Large intestine (tissue), 3 donors: ENCODE results near the gene AZI2. TPM values are rescaled to one million over a fixed set of nuclear protein-coding genes. Genes with fewer than 3 reads are reported as not detected.

Source experiments
- DNase-seq, 2 donors: peaks; one replicate each; pipeline versions ENCODE4 v3.0.0 to v3.0.0-alpha.2; 2013
- H3K27ac ChIP-seq: one replicate; pipeline ENCODE4 v1.5.1; 2013; ENCODE audit warnings: low read length
- H3K27me3 ChIP-seq: 2 replicates; pipeline ENCODE4 v1.6.1; 2013; ENCODE audit warnings: low read length; ENCODE audit not compliant: control insufficient read depth, insufficient read depth
- H3K36me3 ChIP-seq: 2 replicates; pipeline ENCODE4 v1.6.1; 2013; ENCODE audit warnings: low read length; ENCODE audit not compliant: control insufficient read depth, insufficient read depth
- H3K4me1 ChIP-seq: one replicate; pipeline ENCODE4 v1.6.1; 2013; ENCODE audit warnings: low read length; ENCODE audit not compliant: control insufficient read depth, insufficient read depth
- H3K4me3 ChIP-seq: one replicate; pipeline ENCODE4 v1.5.1; 2013; ENCODE audit warnings: low read length
- H3K9me3 ChIP-seq: one replicate; pipeline ENCODE4 v1.6.1; 2013; ENCODE audit warnings: mild to moderate bottlenecking, low read depth, low read length, moderate library complexity; ENCODE audit not compliant: control insufficient read depth
- WGBS: methylation state at CpG from one replicate; pipeline ENCODE4 v1.1.5; 2013; ENCODE audit warnings: low lambda C conversion rate; ENCODE audit not compliant: insufficient coverage; 5-methylcytosine and 5-hydroxymethylcytosine counted together
- polyA plus RNA-seq: library from polyadenylated mRNA; unstranded; fragments of 120-200 nt; gene quantifications from one replicate; pipeline ENCODE4 v1.2.1, GENCODE V29; 2013

The AZI2 gene
- polyA plus RNA-seq, 1 donor: 49.3 TPM

DNA sequence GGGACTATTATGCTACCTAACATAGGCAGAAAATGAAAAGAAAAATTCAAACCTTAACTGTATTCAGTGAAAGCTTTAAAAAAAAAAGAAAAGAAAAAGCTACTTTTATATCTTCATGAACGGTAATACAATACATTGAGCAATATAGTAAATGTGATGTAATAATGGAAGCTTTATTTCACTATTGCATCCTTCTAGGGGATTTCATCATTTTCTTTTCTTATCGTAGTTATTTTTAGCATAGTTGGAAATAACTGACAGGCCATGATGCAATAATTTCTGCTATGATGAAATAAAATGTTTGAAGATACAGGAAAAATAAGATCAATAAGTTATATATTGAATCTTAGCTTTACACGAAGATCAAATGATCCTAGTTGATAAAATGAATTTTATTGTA, 40.4 kb downstream of the AZI2 start:
- no peak for DNase-seq
- 90% methylated on average over 3 of the region's 3 CpGs for WGBS
- H3K27ac ChIP-seq: no peak overlapping the region

DNA sequence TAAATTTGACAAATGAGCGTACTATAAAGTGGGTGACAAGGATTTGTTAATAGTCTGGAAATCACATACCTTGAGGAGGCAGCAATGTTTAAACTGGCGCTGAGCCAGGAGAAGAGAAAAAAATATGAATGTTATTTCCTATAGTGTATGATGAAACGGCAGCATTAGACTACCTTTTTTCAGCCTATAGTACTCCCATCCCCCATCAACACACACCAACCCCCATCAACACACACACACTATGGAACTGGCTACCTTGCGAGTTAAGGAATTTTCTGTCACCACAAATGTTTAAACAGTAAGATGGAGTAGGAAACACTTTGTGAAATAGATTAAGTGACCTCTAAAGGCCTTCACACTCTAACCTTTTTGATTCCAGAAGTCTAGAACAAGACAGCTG, 46.9 kb downstream of the AZI2 start:
- no peak for DNase-seq
- no peak overlapping the region for H3K27ac ChIP-seq
- no peaks in the 10 kb centered on the region for H3K9me3 ChIP-seq
- H3K36me3 ChIP-seq: no peaks in the 10 kb centered on the region
- H3K4me1 ChIP-seq: no peaks in the 10 kb centered on the region
- H3K27me3 ChIP-seq: no peaks in the 10 kb centered on the region
- no peak overlapping the region for H3K4me3 ChIP-seq
- 90% methylated on average over 2 of the region's 4 CpGs for WGBS

More for the DNA sequence above, 40.4 kb downstream of the AZI2 start:
- Histone ChIP-seq H3K9me3 (no peaks in the 10 kb centered on the region), H3K4me1 (no peaks in the 10 kb centered on the region), H3K4me3 (no peak overlapping the region), H3K27me3 (no peaks in the 10 kb centered on the region), H3K36me3 (no peaks in the 10 kb centered on the region)

DNA sequence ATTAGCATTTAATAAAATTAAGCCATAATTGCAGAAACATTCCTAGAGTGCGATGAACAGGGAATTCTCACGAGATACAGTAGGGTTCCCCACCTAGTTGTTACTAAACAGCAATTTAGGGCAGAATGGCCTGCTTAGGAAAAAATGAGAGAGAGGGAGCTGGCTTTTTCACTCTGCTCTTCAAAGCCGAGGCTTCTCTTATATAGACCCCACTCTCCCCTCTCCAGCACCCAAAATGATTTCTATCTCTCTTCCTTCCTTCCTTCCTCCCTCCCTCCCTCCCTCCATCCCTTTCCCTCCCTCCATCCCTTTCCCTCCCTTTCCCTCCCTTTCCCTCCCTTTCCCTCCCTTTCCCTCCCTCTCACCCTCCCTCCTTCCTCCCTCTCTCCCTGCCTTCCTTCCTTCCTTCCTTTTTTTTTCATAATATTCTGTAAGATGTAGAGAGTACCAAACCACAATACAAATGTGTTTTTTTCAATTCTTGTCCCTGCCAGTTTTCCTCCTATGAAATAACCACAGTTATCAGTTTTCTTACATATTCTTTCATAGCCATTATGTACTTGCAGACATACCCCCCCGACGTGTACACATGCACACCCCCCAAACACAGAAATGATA, 48.2 kb downstream of the AZI2 start:
- Histone ChIP-seq H3K27ac (no peak overlapping the region), H3K4me3 (no peak overlapping the region), H3K4me1 (no peaks in the 10 kb centered on the region), H3K36me3 (no peaks in the 10 kb centered on the region), H3K9me3 (no peaks in the 10 kb centered on the region), H3K27me3 (no peaks in the 10 kb centered on the region)
- no peak for DNase-seq
- 94% methylated on average over 3 of the region's 5 CpGs for WGBS

DNA sequence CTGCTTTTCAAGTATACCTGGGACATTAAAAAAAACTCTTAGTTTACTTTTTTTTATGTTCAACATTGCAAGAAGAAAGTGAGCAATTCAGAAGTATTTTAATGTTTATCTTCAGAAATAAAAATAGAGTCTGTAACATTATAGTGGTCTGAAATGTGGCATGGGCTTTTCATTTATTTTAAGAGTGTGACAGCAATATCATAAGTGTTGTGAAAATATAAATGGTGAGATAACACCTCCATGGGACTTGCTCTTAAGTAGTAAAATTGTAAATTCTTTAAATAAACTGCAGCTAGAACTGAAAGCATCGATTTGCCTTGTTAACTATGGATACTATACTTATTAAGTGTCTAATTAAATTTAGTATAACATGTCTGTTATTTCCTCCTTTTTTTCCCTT, 48.9 kb downstream of the AZI2 start:
- H3K36me3 ChIP-seq: no peaks in the 10 kb centered on the region
- H3K27me3 ChIP-seq: no peaks in the 10 kb centered on the region
- H3K4me1 ChIP-seq: no peaks in the 10 kb centered on the region
- H3K4me3 ChIP-seq: no peak overlapping the region
- H3K9me3 ChIP-seq: no peaks in the 10 kb centered on the region
- no peak for DNase-seq
- WGBS: 100% methylated on average over 1 of the region's 1 CpG
- H3K27ac ChIP-seq: no peak overlapping the region

DNA sequence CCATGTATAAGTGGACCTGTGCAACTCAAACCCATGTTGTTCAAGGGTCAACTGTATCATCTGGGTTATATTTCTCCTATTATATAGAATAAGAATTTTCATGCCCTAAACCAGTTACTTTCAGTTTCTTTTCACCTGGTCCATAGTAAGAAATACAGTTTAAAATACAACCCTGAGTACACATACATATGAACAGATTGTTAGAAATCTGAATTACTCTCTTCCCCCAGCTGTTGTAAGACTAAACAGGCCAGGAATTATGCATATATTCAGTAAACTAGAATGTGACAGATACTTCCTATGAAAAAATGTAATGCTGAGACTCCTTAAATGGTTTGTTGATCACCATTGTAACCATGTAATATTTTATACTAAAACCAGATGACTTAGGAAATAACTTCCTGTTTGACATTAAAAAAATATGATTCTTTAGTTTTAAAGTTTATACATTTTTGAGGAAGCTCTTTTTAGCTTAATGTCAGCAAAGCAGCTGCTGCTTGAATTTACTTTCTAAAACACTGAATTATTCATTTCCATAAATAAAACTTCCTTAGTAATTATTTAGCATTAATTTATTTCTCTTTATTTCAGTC, 52.6 kb downstream of the AZI2 start:
- Histone ChIP-seq H3K9me3 (no peaks in the 10 kb centered on the region), H3K27ac (no peak overlapping the region), H3K4me3 (no peak overlapping the region), H3K36me3 (peaks cover 4% of the 10 kb centered on the region), H3K4me1 (no peaks in the 10 kb centered on the region), H3K27me3 (no peaks in the 10 kb centered on the region)
- DNase-seq: peak in 1 of 2 donors; percentile 33

DNA sequence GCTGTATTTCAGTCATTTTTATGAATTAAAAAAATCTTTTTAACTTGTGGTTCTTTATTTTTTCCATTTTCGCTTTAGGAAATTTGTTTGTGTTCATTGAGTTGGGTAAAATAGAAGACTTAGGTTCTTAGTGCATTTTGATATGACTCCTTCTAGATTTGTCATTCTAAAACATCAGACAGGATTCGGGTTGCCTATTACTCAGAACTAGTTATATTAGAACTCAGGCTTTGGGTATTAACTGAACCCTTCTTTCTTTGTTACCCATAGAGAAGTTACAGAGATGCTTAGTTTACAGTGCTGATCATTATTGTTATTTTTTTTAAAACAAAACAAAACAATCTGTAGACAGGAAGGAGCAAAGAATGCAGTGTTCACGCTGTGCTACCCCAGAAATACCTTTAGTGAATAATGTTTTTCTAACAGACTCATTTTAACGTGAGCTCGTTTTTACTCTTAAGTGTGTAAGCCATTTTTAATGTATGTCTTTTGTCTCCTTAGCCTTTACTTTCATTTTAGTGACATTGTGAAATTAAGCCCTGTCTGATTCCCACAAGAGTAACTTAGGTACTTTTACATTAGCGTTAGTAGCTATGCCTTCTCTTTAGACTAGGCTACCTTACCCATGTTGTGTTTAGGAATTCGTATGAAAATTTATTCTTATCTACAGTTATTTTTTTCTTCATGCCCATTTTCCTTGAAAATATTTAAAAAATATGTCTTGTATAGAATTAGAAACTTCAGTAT, 53.8 kb downstream of the AZI2 start:
- Histone ChIP-seq H3K27ac (no peak overlapping the region), H3K9me3 (no peaks in the 10 kb centered on the region), H3K4me1 (no peaks in the 10 kb centered on the region), H3K4me3 (no peak overlapping the region), H3K36me3 (peaks cover 6% of the 10 kb centered on the region), H3K27me3 (no peaks in the 10 kb centered on the region)
- no peak for DNase-seq
- WGBS: 91% methylated on average over 6 of the region's 7 CpGs

DNA sequence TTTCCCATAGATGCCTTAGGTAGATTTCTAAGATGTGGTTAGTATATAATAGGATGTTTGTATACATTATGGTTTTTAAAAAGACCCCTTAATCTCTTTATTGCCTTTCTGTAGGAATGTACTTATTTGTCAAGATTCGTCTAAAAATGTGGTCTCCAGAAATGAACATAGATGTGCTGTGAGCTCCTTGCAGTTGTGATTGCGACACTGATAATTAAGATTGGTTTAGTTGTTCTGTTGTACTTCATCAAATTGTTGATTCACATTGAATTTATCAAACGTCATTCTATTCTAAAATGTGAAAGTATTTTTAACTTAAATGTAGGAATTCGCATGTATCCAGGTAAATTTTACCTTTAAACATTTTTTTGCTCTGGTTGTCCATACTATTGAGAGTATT, 56.0 kb downstream of the AZI2 start:
- no CpG with 5 or more reads among the region's 4 CpGs for WGBS
- no peak for DNase-seq
- Histone ChIP-seq H3K9me3 (no peaks in the 10 kb centered on the region), H3K4me1 (no peaks in the 10 kb centered on the region), H3K4me3 (no peak overlapping the region), H3K36me3 (peaks cover 6% of the 10 kb centered on the region), H3K27me3 (no peaks in the 10 kb centered on the region), H3K27ac (no peak overlapping the region)

DNA sequence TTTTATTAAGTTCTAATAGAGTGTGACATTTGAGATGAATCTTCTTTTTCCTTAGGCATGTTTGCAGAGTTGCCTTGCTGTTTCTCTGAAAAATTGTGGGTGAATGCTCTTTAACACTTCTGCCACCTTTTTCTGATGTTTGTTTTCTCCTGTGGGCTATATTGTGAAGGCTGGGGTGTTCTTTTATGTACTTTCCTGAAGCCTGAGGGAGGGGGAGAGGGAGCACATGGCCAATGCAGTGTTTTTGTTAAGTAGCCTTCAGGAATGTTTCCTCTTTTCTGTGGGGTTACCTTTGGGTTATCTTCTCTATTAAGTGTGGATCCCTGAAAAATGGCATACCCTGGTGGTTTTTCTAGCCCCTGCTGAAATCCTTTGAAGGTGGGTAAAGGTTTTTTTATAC, 57.0 kb downstream of the AZI2 start:
- Histone ChIP-seq H3K4me1 (no peaks in the 10 kb centered on the region), H3K27me3 (no peaks in the 10 kb centered on the region), H3K9me3 (no peaks in the 10 kb centered on the region), H3K36me3 (peaks cover 6% of the 10 kb centered on the region), H3K4me3 (no peak overlapping the region), H3K27ac (no peak overlapping the region)
- no peak for DNase-seq

DNA sequence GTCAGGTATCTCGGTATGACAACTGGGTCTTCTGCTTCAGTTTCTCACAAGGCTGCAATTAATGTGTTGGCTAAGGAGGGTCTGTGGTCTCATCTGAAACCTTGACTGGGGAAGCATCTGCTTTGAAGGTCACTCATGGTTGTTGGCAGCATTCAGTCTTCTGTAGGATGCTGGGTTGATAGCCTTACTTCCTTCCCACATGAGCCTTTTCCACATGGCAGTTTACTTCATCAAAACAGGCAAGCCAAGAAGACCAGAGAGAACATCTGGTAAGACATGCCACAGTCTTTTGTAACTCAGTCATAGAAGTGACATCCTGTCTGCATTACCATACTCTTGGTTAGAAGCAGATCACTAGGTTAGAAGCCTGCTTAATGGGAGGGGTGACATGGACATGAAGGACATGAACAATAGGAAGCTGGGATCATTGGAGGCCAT, 57.7 kb downstream of the AZI2 start:
- Histone ChIP-seq H3K36me3 (peaks cover 6% of the 10 kb centered on the region), H3K27ac (no peak overlapping the region), H3K27me3 (no peaks in the 10 kb centered on the region), H3K9me3 (no peaks in the 10 kb centered on the region), H3K4me3 (no peak overlapping the region), H3K4me1 (no peaks in the 10 kb centered on the region)
- WGBS: no CpG with 5 or more reads among the region's 1 CpG
- no peak for DNase-seq

DNA sequence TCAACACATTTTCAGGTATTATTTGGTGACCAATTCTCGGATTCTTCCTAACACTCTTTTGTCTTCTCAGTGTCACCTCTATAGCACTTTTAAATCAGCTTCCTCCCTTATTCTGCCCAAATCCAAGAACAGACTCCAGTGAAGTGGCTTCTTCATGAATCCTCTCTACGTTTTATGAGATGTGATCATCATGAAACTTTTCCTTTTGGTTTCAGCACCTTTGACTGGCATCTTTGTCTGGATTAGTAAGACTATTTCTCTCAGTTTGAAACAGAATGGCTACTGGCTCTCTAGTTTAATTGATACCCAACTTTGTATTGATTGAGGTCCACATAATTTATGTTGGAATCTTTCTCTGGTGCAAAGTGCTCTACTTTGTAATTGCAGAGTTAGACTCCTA, 61.6 kb downstream of the AZI2 start:
- H3K4me3 ChIP-seq: no peak overlapping the region
- peaks cover 6% of the 10 kb centered on the region for H3K36me3 ChIP-seq
- H3K27ac ChIP-seq: no peak overlapping the region

DNA sequence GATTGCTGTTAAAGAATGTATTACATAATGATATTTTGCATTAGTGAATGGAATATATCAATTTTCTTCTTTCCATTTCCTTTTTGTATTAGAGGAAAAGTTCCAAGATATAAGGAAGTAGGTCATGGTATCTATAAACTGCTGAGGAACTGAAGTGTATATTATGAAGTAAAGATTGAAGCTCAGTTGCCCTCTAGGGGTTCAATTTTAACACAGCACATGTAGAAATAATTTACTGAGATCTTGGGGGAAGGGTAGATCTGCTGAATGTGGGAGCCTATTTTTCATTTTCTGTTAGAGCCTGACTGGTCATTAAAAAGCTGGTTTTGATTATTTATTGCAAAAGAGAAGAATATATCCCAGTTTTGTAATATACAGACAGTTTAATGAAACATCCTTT, 62.0 kb downstream of the AZI2 start:
- no peak overlapping the region for H3K4me3 ChIP-seq
- DNase-seq: peak; percentile 22 to 52

More for the DNA sequence above, 61.6 kb downstream of the AZI2 start:
- H3K27me3 ChIP-seq: no peaks in the 10 kb centered on the region
- no peaks in the 10 kb centered on the region for H3K9me3 ChIP-seq
- H3K4me1 ChIP-seq: no peaks in the 10 kb centered on the region
- 63% methylated on average over 1 of the region's 2 CpGs for WGBS
- DNase-seq: no peak

More for the DNA sequence above, 62.0 kb downstream of the AZI2 start:
- Histone ChIP-seq H3K36me3 (peaks cover 6% of the 10 kb centered on the region), H3K4me1 (no peaks in the 10 kb centered on the region), H3K9me3 (no peaks in the 10 kb centered on the region), H3K27me3 (no peaks in the 10 kb centered on the region), H3K27ac (no peak overlapping the region)
